ENCODE data around the gene CBR3. TPM values are rescaled to one million over a fixed set of nuclear protein-coding genes. Genes with fewer than 3 reads are reported as not detected.
"Not testable (repeated sequence)": the region's sequence is repeated elsewhere in the genome, so short reads cannot be mapped to it uniquely, and the experiment has no call there.

The CBR3 gene
- total RNA-seq, 4 donors from 2014 or later = 2.7 to 5.1 (median 3.2) TPM; not detected in 1

DNA sequence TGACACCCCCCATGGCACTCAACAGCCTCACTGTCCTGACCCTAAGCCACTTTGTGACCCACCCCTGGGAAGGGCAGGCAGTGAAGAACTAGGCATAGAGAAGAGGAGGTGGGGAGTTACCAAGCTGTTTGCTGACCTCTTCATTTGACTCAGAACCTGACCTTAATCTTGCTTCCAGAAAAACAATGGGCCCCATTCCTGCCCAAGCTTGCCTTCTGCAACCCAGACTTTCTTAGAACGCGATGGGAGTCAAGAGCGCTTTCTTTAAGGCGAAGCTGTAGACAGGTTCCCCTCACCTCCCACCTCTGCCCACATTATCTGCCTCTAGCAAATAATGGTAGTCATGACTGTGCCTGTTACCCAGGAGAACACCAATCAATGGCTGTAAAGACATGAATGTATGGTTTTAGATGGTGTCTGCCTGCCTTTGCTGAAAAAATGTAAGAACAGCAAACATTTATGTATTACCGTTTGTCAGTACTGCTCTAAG lies 8.2 kb upstream of the CBR3 start:
- Histone ChIP-seq H3K27me3 (no peaks in the 10 kb centered on the region), H3K9me3 (no peaks in the 10 kb centered on the region), H3K4me1 (peaks cover 0 to 17% (median 0%) of the 10 kb centered on the region in 4 donors), H3K36me3 (no peaks in the 10 kb centered on the region), H3K4me3 (no peak overlapping the region), H3K27ac (no peak overlapping the region)
- DNase-seq = no peak
- no peak for TF ChIP-seq POLR2A (IDR thresholded peaks at IDR 0.05)
- TF ChIP-seq, protein P1, sequence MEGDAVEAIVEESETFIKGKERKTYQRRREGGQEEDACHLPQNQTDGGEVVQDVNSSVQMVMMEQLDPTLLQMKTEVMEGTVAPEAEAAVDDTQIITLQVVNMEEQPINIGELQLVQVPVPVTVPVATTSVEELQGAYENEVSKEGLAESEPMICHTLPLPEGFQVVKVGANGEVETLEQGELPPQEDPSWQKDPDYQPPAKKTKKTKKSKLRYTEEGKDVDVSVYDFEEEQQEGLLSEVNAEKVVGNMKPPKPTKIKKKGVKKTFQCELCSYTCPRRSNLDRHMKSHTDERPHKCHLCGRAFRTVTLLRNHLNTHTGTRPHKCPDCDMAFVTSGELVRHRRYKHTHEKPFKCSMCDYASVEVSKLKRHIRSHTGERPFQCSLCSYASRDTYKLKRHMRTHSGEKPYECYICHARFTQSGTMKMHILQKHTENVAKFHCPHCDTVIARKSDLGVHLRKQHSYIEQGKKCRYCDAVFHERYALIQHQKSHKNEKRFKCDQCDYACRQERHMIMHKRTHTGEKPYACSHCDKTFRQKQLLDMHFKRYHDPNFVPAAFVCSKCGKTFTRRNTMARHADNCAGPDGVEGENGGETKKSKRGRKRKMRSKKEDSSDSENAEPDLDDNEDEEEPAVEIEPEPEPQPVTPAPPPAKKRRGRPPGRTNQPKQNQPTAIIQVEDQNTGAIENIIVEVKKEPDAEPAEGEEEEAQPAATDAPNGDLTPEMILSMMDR (IDR thresholded peaks at IDR 0.05) = no peak

DNA sequence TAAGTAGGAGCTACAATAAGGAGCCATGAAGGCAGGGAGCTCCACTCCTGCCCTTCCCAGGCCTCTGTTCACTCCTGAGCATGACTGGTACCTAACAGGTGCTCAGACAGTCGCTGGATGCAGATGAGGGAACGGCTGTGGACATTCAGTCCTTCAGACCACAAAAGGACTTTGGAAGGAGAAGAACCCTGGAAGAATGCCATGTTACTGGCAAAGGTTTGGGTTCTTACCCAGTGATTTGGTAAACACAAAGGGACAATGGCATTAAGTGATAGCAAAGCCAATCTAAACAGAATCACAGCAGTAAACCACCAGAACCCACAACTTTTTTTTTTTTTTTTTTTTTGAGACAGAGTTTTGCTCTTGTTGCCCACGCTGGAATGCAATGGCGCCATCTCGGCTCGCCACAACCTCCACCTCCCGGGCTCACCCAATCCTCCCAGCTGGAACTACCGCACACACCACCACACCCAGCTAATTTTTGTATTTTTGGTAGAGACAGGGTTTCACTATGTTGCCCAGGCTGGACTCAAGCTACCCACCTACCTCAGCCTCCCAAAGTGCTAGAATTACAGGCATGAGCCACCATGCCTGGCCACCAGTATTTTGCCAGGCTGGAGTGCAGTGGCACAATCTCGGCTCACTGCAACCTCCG lies 7.5 kb upstream of the CBR3 start:
- no peak for DNase-seq
- peaks cover 0 to 17% (median 0%) of the 10 kb centered on the region in 4 donors for H3K4me1 ChIP-seq
- H3K36me3 ChIP-seq = no peaks in the 10 kb centered on the region
- H3K27me3 ChIP-seq = no peaks in the 10 kb centered on the region
- no peak overlapping the region for H3K27ac ChIP-seq
- no peaks in the 10 kb centered on the region for H3K9me3 ChIP-seq
- TF ChIP-seq, protein P1 (IDR thresholded peaks at IDR 0.05) = no peak
- TF ChIP-seq POLR2A (IDR thresholded peaks at IDR 0.05) = no peak
- no peak overlapping the region for H3K4me3 ChIP-seq

DNA sequence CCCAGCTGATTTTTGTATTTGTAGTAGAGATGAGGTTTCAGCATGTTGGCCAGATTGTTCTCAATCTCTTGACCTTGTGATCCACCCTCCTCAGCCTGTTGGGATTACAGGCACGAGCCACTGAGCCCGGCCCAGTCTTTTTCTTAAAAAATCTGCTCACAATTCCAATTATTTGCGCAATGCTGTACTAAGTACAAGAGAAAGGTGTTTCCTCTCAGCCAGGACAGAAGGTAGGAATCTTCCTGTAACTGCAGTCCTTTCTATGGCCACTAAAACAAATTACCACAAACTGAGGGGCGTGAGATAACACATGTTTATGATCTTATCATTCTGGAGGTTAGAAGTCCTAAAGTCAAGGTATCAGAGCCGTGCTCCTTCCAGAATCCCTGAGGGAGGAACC lies 6.9 kb upstream of the CBR3 start:
- H3K36me3 ChIP-seq = no peaks in the 10 kb centered on the region
- DNase-seq = no peak
- H3K27me3 ChIP-seq = no peaks in the 10 kb centered on the region
- no peaks in the 10 kb centered on the region for H3K9me3 ChIP-seq
- TF ChIP-seq POLR2A (IDR thresholded peaks at IDR 0.05) = no peak
- TF ChIP-seq, protein P1 (IDR thresholded peaks at IDR 0.05) = peak in 1 of 6 experiments; percentile 7
- H3K4me1 ChIP-seq = peaks cover 0 to 20% (median 0%) of the 10 kb centered on the region in 4 donors
- no peak overlapping the region for H3K27ac ChIP-seq
- no peak overlapping the region for H3K4me3 ChIP-seq

DNA sequence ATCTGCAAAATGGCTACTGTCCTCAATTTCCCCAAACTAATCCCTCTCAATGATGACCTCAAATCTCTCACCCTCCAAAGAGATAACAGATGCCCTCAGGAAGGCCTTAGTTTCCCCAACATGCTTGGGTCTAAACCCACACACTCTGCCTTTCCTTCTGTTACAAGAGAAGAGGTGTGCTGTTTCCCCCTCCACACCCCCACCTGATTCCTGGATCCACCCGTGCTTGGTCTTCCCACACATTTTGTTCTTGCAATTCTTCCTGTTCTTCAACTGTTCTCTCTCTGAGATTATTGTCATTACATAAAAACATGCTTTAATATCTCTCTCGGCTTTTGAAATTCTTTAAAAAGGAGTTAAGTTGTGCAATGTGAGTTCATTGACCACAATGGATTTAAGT lies 5.7 kb upstream of the CBR3 start:
- no peak for TF ChIP-seq POLR2A (IDR thresholded peaks at IDR 0.05)
- TF ChIP-seq, protein P1 (IDR thresholded peaks at IDR 0.05) = no peak
- Histone ChIP-seq H3K9me3 (no peaks in the 10 kb centered on the region), H3K27ac (no peak overlapping the region), H3K4me3 (no peak overlapping the region), H3K4me1 (peaks cover 0 to 25% (median under 1%) of the 10 kb centered on the region in 4 donors), H3K27me3 (no peaks in the 10 kb centered on the region), H3K36me3 (no peaks in the 10 kb centered on the region)
- no peak for DNase-seq

DNA sequence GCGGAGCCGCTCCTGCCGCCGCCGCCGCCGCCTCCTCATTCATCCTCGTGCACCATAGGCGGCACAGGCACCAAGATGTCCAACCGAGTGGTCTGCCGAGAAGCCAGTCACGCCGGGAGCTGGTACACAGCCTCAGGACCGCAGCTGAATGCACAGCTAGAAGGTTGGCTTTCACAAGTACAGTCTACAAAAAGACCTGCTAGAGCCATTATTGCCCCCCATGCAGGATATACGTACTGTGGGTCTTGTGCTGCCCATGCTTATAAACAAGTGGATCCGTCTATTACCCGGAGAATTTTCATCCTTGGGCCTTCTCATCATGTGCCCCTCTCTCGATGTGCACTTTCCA lies 4.5 kb upstream of the CBR3 start:
- not testable (repeated sequence) for H3K36me3 ChIP-seq, H3K27me3 ChIP-seq, H3K9me3 ChIP-seq, DNase-seq, H3K27ac ChIP-seq
- H3K4me3 ChIP-seq = peak overlapping the region; percentile 45 to 61 (median 52)
- H3K4me1 ChIP-seq = peaks cover 0 to 34% (median 9%) of the 10 kb centered on the region in 4 donors

DNA sequence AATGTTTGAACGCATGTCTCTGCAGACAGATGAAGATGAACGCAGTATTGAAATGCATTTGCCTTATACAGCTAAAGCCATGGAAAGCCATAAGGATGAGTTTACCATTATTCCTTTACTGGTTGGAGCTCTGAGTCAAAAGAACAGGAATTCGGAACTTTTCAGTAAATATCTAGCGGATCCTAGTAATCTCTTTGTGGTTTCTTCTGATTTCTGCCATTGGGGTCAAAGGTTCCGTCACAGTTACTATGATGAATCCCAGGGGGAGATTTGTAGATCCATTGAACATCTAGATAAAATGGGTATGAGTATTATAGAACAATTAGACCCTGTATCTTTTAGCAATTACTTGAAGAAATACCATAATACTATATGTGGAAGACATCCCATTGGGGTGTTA lies 4.0 kb upstream of the CBR3 start:
- not testable (repeated sequence) for H3K27me3 ChIP-seq, H3K4me3 ChIP-seq, H3K36me3 ChIP-seq, DNase-seq, H3K9me3 ChIP-seq, H3K27ac ChIP-seq
- H3K4me1 ChIP-seq = peaks cover 0 to 33% (median 9%) of the 10 kb centered on the region in 4 donors

DNA sequence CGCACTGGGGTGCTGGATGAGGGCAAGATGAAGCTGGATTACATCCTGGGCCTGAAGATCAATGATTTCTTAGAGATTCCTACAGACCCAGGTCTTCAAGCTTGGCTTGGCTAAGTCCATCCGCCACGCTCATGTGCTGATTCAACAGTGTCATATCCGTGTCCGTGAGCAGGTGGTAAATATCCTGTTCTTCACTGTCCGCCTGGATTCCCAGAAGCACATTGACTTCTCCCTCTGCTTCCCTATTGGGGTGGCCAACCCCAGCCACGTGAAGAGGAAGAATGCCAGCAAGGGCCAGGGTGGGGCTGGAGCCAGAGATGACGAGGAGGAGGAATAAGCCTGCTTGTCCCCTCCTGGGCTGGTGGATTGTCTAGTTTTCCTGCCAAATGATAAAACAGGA lies 2.2 kb upstream of the CBR3 start:
- Histone ChIP-seq H3K27me3 (no peaks in the 10 kb centered on the region), H3K27ac (no peak overlapping the region), H3K9me3 (no peaks in the 10 kb centered on the region), H3K4me3 (no peak overlapping the region), H3K4me1 (peaks cover 0 to 29% (median 12%) of the 10 kb centered on the region in 4 donors), H3K36me3 (no peaks in the 10 kb centered on the region)
- peak in 2 of 3 donors; percentile 52 to 69 for DNase-seq
- no peak for TF ChIP-seq POLR2A (IDR thresholded peaks at IDR 0.05)
- TF ChIP-seq, protein P1 (IDR thresholded peaks at IDR 0.05) = no peak
